ENCODE data around the gene PRDM16.

- TF ChIP-seq CTCF (IDR thresholded peaks at IDR 0.05) (no peak), EZH2 (IDR thresholded peaks at IDR 0.05; ENCODE audit: borderline replicate concordance, insufficient read depth, low read depth, low read length, poor library complexity, severe bottlenecking) (no peak)
These were observed 35.8 kb upstream of the PRDM16 start for GRCh38 chr1:3033040-3033789.
